NCI-H146 (cell line): ENCODE data around the gene CHMP2A.
"Not testable (repeated sequence)": the region's sequence is repeated elsewhere in the genome, so short reads cannot be mapped to it uniquely, and the experiment has no call there.

Source experiments
- DNase-seq: peaks from one replicate; lab custom pipeline; 2025; lab: John Stamatoyannopoulos, UW

CHMP2A gene

GRCh38 chr19:58511353-58512208 is 43.3 kb downstream of the CHMP2A start, which contains the start of gene SLC27A5:
Gene SLC27A5, minus strand, starts transcription at chr19:58511992. Its CDS starts 37 bp downstream, at chr19:58511955.
- no peak for DNase-seq

GRCh38 chr19:58510084-58510862 is 44.6 kb downstream of the CHMP2A start:
- no peak for DNase-seq

DNA sequence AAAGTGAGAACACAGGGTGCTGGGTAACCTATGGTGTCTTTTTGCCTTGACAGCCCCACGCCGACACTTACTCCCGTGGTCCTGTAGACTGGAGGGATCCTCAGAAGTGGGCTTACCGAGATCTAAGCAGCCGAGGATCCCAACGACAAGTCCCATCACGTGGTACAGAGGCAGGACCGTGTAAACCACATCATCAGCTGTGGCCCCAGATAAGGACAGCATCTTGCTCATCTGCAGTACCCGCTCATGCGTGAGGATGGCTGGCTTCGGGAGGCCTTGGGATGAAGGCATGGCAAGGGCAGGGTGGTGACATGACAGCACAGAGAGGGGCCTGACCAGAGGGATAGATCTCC is 45.2 kb downstream of the CHMP2A start:
- no peak for DNase-seq

- not testable (repeated sequence) for DNase-seq
Measured at GRCh38 chr19:58507602-58508223, 47.2 kb downstream of the CHMP2A start.
